ENCODE data around the gene USP34.

DNA sequence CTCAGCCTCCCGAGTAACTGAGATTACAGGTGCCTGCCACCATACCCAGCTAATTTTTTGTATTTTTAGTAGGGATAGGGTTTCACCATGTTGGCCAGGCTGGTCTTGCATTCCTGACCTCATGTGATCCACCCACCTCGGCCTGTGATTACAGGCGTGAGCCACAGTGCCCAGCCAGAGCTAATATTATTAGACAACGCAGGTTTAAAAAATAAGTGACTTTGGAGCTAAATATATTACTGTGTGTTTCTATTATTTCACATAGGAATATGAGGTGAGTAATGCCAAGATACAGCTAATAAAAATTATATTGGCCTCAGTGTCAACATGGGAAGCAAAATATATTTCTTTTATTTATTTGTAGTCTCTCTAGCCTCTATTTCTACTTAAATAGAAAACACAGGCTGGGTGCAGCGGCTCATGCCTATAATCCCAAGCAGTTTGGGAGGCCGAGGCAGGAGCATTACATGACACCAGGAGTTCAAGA, 188.7 kb downstream of the USP34 start:
- no peak for TF ChIP-seq GATA2 (IDR thresholded peaks at IDR 0.05; ENCODE audit: low read depth, low read length)
- no peak for TF ChIP-seq GATA3 (IDR thresholded peaks at IDR 0.05; ENCODE audit: low read depth, low read length)

Data from SH-SY5Y (cell line).